Measurements from ENCODE around the gene CISD3. TPM values are rescaled to one million over a fixed set of nuclear protein-coding genes. Genes with fewer than 3 reads are reported as not detected.

Gene CISD3, protein sequence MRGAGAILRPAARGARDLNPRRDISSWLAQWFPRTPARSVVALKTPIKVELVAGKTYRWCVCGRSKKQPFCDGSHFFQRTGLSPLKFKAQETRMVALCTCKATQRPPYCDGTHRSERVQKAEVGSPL
- 10 to 100 TPM in 2 of 4 donors, 1 to 10 TPM in 2; 6.8 to 12.7 (median 10.1) TPM for total RNA-seq

DNA sequence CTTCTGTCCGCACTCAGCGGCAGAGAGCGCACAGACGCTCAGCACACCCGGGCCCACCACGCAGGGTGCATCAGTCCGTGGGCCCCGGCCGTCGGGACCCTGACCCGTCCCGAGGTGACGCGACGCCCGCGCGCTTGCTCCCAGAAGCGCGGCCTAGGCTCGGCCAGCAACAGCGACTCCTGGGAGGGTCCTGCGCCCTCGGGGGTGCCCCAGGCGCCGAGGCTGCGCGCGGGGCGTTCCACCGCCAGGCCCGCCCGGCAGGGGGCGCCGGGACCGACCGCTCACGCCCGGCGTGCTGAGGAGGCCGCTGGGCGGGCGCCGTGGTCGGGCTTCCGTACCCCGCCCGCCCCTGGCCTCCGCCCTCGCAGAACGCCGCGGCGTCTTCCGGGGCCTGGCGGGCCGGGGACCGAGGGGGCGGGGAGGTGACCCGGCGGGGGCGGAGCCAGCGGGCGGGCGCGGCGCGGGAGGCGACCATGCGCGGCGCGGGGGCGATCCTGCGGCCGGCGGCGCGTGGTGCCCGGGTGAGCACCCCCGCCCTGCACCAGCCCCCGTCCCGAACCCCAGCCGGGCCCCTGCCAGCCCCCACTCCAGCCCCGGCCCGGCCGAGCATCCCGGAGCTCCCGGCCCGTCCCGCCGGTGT lies at the start of gene CISD3:
TSS of gene CISD3 (plus strand) at position 456 of the 640 bp plus-strand sequence. CDS start at position 474, 18 bp downstream.
- H3K4me1 ChIP-seq, result peaks cover 59% of the 10 kb centered on the region
- peak; percentile 86 to 88 for DNase-seq (ENCODE audit: low spot score in 2 of 2)
- WGBS, result 0% methylated on average over 5 of the region's 92 CpGs
- peak within 1 kb of the TSS; percentile 88 for H3K27ac ChIP-seq
- H3K4me3 ChIP-seq, result peak within 1 kb of the TSS; percentile 82
- no peaks in the 10 kb centered on the region for H3K9me3 ChIP-seq
- peaks cover 15% of the 10 kb centered on the region for H3K36me3 ChIP-seq
- TF ChIP-seq POLR2A (IDR thresholded peaks at IDR 0.05), result no peak
- no peak for TF ChIP-seq EP300 (IDR thresholded peaks at IDR 0.05)
- TF ChIP-seq, protein P1, sequence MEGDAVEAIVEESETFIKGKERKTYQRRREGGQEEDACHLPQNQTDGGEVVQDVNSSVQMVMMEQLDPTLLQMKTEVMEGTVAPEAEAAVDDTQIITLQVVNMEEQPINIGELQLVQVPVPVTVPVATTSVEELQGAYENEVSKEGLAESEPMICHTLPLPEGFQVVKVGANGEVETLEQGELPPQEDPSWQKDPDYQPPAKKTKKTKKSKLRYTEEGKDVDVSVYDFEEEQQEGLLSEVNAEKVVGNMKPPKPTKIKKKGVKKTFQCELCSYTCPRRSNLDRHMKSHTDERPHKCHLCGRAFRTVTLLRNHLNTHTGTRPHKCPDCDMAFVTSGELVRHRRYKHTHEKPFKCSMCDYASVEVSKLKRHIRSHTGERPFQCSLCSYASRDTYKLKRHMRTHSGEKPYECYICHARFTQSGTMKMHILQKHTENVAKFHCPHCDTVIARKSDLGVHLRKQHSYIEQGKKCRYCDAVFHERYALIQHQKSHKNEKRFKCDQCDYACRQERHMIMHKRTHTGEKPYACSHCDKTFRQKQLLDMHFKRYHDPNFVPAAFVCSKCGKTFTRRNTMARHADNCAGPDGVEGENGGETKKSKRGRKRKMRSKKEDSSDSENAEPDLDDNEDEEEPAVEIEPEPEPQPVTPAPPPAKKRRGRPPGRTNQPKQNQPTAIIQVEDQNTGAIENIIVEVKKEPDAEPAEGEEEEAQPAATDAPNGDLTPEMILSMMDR (IDR thresholded peaks at IDR 0.05), result peak; percentile 85 to 90
- no peak for TF ChIP-seq POLR2AphosphoS5 (IDR thresholded peaks at IDR 0.05)
- H3K27me3 ChIP-seq, result no peaks in the 10 kb centered on the region

DNA sequence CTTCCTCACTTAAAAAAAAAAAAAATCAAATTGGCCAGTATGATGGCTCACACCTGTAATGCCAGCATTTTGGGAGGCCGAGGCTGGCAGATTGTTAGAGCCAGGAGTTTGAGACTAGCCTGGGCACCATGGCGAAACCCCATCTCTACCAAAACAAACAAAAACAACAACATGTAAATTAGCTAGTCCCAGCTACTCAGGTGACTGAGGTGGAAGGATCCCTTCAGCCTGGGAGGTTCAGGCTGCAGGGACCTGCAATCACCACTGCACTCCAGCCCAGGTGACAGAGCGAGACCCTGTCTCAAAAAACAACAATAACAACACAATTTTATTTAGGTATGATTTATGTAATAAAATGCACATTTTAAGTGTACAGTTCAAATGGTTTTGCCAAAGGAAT lies 49.0 kb upstream of the CISD3 start:
- peaks cover 13% of the 10 kb centered on the region for H3K4me1 ChIP-seq
- 80% methylated on average over 3 of the region's 3 CpGs for WGBS
- H3K9me3 ChIP-seq, result no peaks in the 10 kb centered on the region
- no peak overlapping the region for H3K27ac ChIP-seq
- H3K36me3 ChIP-seq, result no peaks in the 10 kb centered on the region
- no peak for DNase-seq (ENCODE audit: low spot score in 2 of 2)
- H3K4me3 ChIP-seq, result no peak overlapping the region
- TF ChIP-seq POLR2AphosphoS5 (IDR thresholded peaks at IDR 0.05) (no peak), EP300 (IDR thresholded peaks at IDR 0.05) (no peak), POLR2A (IDR thresholded peaks at IDR 0.05) (no peak)
- TF ChIP-seq, protein P1 (IDR thresholded peaks at IDR 0.05), result no peak
- no peaks in the 10 kb centered on the region for H3K27me3 ChIP-seq

DNA sequence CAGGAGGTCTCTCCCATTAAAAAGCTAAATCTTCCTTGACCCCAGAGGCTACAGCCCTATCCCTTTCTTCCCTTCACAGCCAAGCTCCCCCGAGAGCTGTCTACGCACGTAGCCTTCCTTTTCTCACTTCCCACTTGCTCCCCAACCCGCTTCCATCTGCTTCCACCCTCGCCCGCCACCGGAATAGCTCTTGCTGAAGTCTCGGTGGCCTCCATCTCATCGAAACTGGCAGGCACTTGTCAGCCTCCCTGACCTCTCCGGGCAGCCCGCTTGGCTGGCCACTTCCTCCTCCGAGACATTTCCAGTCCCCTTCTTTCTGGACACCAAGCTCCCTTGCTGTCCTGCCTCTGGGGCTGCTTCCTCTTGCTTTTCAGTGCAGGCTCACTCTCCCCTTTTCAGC lies 44.6 kb upstream of the CISD3 start:
- no peak overlapping the region for H3K27ac ChIP-seq

DNA sequence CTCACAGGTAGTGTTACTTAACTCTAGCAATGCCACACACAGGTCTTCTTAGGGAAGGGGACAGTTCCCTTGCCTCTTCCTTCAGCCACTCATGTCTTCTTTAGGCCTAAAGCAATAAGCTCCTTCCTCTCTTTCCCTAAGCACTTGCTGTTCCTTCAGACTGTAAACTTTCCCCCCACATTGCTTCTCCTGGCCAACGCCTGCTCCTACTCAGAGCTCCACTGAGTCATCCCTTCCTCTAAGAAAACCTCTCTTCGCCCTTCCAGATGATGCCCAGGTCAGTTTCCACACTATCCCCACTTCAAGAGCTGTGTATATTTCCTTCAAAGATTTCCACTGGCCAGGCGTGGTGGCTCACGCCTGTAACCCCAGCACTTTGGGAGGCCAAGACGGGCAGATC lies 42.9 kb upstream of the CISD3 start:
- no peak for TF ChIP-seq POLR2A (IDR thresholded peaks at IDR 0.05)
- TF ChIP-seq, protein P1 (IDR thresholded peaks at IDR 0.05), result no peak
- TF ChIP-seq EP300 (IDR thresholded peaks at IDR 0.05), result no peak
- no peak for TF ChIP-seq POLR2AphosphoS5 (IDR thresholded peaks at IDR 0.05)
- no peak for DNase-seq (ENCODE audit: low spot score in 2 of 2)
- no peaks in the 10 kb centered on the region for H3K4me1 ChIP-seq
- no peaks in the 10 kb centered on the region for H3K9me3 ChIP-seq
- H3K36me3 ChIP-seq, result no peaks in the 10 kb centered on the region
- H3K27me3 ChIP-seq, result no peaks in the 10 kb centered on the region
- no peak overlapping the region for H3K4me3 ChIP-seq
- WGBS, result 91% methylated on average over 5 of the region's 5 CpGs
- H3K27ac ChIP-seq, result no peak overlapping the region

More for the DNA sequence above, 44.6 kb upstream of the CISD3 start:
- no peak for TF ChIP-seq POLR2A (IDR thresholded peaks at IDR 0.05)
- TF ChIP-seq EP300 (IDR thresholded peaks at IDR 0.05), result no peak
- TF ChIP-seq, protein P1 (IDR thresholded peaks at IDR 0.05), result no peak
- no peak for TF ChIP-seq POLR2AphosphoS5 (IDR thresholded peaks at IDR 0.05)
- H3K27me3 ChIP-seq, result no peaks in the 10 kb centered on the region
- H3K36me3 ChIP-seq, result no peaks in the 10 kb centered on the region
- H3K4me1 ChIP-seq, result no peaks in the 10 kb centered on the region
- no peak for DNase-seq (ENCODE audit: low spot score in 2 of 2)
- H3K9me3 ChIP-seq, result no peaks in the 10 kb centered on the region
- H3K4me3 ChIP-seq, result no peak overlapping the region
- 84% methylated on average over 12 of the region's 12 CpGs for WGBS

DNA sequence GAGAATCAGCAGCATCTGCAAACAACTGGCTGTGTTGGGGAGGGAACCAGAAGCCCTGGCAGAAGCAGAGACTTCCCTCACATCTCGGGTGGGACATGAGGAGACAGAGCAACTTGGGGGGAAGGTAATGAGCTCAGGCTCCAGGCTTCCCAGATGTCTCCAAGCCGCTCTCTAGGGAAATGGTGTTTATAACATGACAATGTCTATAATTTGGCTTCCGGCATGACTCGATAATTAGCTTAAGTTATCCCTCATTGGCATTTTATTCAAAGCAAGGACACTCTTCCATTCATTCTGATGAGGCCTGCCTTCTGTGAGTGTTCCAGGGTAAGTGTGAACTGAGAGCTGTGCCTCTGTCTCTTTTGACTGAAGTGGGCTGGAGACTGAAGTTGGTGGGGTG lies 39.8 kb upstream of the CISD3 start:
- no peak overlapping the region for H3K27ac ChIP-seq
- no peaks in the 10 kb centered on the region for H3K27me3 ChIP-seq
- WGBS, result 94% methylated on average over 4 of the region's 4 CpGs
- H3K4me1 ChIP-seq, result peaks cover 12% of the 10 kb centered on the region
- TF ChIP-seq, protein P1 (IDR thresholded peaks at IDR 0.05), result no peak
- TF ChIP-seq POLR2A (IDR thresholded peaks at IDR 0.05), result no peak
- TF ChIP-seq POLR2AphosphoS5 (IDR thresholded peaks at IDR 0.05), result no peak
- TF ChIP-seq EP300 (IDR thresholded peaks at IDR 0.05), result no peak
- H3K36me3 ChIP-seq, result no peaks in the 10 kb centered on the region
- H3K4me3 ChIP-seq, result no peak overlapping the region
- H3K9me3 ChIP-seq, result no peaks in the 10 kb centered on the region
- no peak for DNase-seq (ENCODE audit: low spot score in 2 of 2)
